OCI-LY3 (cell line): ENCODE results near the gene HCN1.

Experiments
- H2AFZ ChIP-seq: fragments of 200-600, 300-600 bp; shearing (Covaris generic); 2 replicates; pipeline ENCODE4 v1.6.0; 2014; ENCODE audit warnings: antibody characterized with exemption, low read depth, low read length
- H3K27ac ChIP-seq: fragments of 200-600, 300-600 bp; sonication (generic); 2 replicates; pipeline ENCODE4 v1.5.1; 2014; ENCODE audit warnings: mild to moderate bottlenecking, low read length, moderate library complexity, mixed read lengths
- H3K27me3 ChIP-seq: fragments of 200-600, 300-600 bp; sonication (generic); 2 replicates; pipeline ENCODE4 v1.6.1; 2014; ENCODE audit warnings: low read depth, low read length, mixed read lengths
- H3K36me3 ChIP-seq: fragments of 200-600, 300-600 bp; sonication (generic); replicated peaks from 2 replicates; pipeline ENCODE3; 2014; ENCODE audit warnings: low read depth, low read length, mixed read lengths
- H3K4me1 ChIP-seq: fragments of 300-600, 200-600 bp; sonication (generic); 2 replicates; pipeline ENCODE4 v1.6.1; 2014; ENCODE audit warnings: low read length, mixed read lengths
- H3K4me2 ChIP-seq: fragments of 200-600, 300-600 bp; sonication (generic); 2 replicates; pipeline ENCODE4 v1.6.1; 2014; ENCODE audit warnings: low read length, mixed read lengths
- H3K4me3 ChIP-seq: fragments of 300-600, 200-600 bp; sonication (generic); 2 replicates; pipeline ENCODE4 v1.5.1; 2014; ENCODE audit warnings: antibody characterized with exemption, mild to moderate bottlenecking, low read length, moderate library complexity
- H3K79me2 ChIP-seq: fragments of 300-600, 200-600 bp; shearing (Covaris generic); 2 replicates; pipeline ENCODE4 v1.6.1; 2014; ENCODE audit warnings: mild to moderate bottlenecking, low read length, mixed read lengths
- H3K9ac ChIP-seq: fragments of 300-600, 200-600 bp; shearing (Covaris generic); 2 replicates; pipeline ENCODE4 v1.6.0; 2014; ENCODE audit warnings: mild to moderate bottlenecking, low read length, moderate library complexity
- H3K9me3 ChIP-seq: fragments of 200-600, 300-600 bp; shearing (Covaris generic); 2 replicates; pipeline ENCODE4 v1.6.1; 2014; ENCODE audit warnings: low read length, mixed read lengths; ENCODE audit not compliant: insufficient read depth
- H4K20me1 ChIP-seq: fragments of 200-600, 300-600 bp; sonication (generic); 2 replicates; pipeline ENCODE4 v1.6.1; 2016; ENCODE audit warnings: low read length, mixed read lengths; ENCODE audit not compliant: insufficient read depth
- EZH2phosphoT487 ChIP-seq: fragments of 200-600 bp; shearing (Covaris generic); IDR thresholded peaks from 2 replicates; pipeline ENCODE4 v1.6.1; 2018; ENCODE audit warnings: antibody characterized with exemption, mixed run types, low read depth
- TF ChIP-seq, protein P1 (sequence below): fragments of 200-600, 300-600 bp; sonication (generic); IDR thresholded peaks from 2 replicates; pipeline ENCODE4 v1.5.1; 2014; ENCODE audit warnings: antibody characterized with exemption, low read length, low read depth

HCN1 gene

DNA sequence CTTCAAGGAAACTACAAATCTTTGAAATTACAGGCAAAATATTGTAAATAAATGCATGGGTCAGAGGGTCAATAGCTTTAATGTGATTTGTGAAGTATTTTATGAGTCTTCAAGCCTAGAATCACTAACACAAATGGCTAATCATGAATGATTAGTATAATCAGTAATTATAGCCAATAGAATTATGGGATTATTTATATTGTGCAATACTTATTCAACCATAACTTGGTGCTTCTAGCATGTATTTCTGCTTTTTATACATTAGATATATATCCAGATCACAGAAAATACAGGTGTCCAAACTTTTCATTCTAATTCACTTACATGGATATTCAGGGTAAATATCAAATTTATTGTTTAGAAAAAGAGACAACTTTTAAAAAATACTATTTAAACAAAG, 12.1 kb downstream of the HCN1 start:
- Histone ChIP-seq H3K27ac (no peak overlapping the region), H3K27me3 (no peaks in the 10 kb centered on the region), H4K20me1 (no peaks in the 10 kb centered on the region), H3K4me3 (no peak overlapping the region), H3K4me2 (no peak overlapping the region), H3K4me1 (no peaks in the 10 kb centered on the region), H3K36me3 (no peaks in the 10 kb centered on the region), H3K9me3 (no peaks in the 10 kb centered on the region), H2AFZ (no peak overlapping the region), H3K9ac (no peak overlapping the region), H3K79me2 (no peaks in the 10 kb centered on the region)
- TF ChIP-seq, protein P1, sequence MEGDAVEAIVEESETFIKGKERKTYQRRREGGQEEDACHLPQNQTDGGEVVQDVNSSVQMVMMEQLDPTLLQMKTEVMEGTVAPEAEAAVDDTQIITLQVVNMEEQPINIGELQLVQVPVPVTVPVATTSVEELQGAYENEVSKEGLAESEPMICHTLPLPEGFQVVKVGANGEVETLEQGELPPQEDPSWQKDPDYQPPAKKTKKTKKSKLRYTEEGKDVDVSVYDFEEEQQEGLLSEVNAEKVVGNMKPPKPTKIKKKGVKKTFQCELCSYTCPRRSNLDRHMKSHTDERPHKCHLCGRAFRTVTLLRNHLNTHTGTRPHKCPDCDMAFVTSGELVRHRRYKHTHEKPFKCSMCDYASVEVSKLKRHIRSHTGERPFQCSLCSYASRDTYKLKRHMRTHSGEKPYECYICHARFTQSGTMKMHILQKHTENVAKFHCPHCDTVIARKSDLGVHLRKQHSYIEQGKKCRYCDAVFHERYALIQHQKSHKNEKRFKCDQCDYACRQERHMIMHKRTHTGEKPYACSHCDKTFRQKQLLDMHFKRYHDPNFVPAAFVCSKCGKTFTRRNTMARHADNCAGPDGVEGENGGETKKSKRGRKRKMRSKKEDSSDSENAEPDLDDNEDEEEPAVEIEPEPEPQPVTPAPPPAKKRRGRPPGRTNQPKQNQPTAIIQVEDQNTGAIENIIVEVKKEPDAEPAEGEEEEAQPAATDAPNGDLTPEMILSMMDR, result no peak
- TF ChIP-seq EZH2phosphoT487, result no peak

DNA sequence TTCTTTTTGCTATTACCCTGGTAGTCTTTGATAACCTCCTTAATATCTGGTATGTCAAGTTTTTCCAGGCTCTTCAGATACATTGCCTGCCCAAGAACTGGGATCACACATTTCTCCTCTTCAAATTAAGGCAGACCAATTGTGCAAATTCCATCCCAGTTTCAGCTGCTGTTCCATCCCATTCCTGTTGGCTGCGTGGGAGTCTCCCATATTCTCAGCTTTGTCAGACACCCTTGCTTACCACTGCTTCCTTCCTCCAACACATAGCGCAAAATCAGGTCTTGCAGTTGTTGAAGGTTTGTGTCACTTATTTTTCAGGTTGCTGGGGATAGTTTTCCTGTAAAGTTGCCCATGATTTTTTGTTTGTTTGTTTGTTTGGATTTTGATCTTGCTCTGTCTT, 15.2 kb downstream of the HCN1 start:
- Histone ChIP-seq H3K36me3 (no peaks in the 10 kb centered on the region), H3K4me3 (no peak overlapping the region), H3K9ac (no peak overlapping the region), H3K79me2 (no peaks in the 10 kb centered on the region), H3K4me1 (peaks cover 5% of the 10 kb centered on the region; the same call in 1 of the 2 replicates), H4K20me1 (no peaks in the 10 kb centered on the region), H2AFZ (no peak overlapping the region), H3K27ac (no peak overlapping the region), H3K9me3 (no peaks in the 10 kb centered on the region), H3K27me3 (no peaks in the 10 kb centered on the region), H3K4me2 (no peak overlapping the region)
- TF ChIP-seq, protein P1, result no peak

DNA sequence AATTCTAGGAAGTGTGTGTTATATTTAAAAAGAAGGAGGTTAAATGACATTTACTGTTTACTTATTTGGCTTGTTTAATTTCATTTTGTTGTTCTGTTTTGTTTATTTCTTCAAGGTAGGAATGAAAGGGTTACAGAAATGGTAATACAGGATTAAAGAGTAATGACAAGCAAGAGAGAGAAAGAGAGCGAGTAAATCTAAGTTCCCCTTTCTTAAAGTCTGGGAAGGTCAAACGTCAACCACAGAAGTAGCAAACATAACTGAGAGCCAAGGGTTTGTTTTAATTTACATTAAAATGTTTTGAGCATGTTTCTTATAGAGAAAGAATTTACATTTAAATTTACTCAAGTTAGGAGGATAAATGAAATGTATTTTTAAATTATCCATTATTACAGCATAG, 18.7 kb downstream of the HCN1 start:
- H3K27ac ChIP-seq, result no peak overlapping the region
- peaks cover 5% of the 10 kb centered on the region; the same call in 1 of the 2 replicates for H3K4me1 ChIP-seq
- H3K36me3 ChIP-seq, result no peaks in the 10 kb centered on the region
- no peaks in the 10 kb centered on the region for H3K9me3 ChIP-seq
- H3K9ac ChIP-seq, result no peak overlapping the region
- no peaks in the 10 kb centered on the region for H3K79me2 ChIP-seq
- TF ChIP-seq, protein P1, result no peak
- no peak for TF ChIP-seq EZH2phosphoT487
- H2AFZ ChIP-seq, result no peak overlapping the region
- H3K4me2 ChIP-seq, result no peak overlapping the region
- H3K4me3 ChIP-seq, result no peak overlapping the region
- no peaks in the 10 kb centered on the region for H4K20me1 ChIP-seq
- no peaks in the 10 kb centered on the region for H3K27me3 ChIP-seq

DNA sequence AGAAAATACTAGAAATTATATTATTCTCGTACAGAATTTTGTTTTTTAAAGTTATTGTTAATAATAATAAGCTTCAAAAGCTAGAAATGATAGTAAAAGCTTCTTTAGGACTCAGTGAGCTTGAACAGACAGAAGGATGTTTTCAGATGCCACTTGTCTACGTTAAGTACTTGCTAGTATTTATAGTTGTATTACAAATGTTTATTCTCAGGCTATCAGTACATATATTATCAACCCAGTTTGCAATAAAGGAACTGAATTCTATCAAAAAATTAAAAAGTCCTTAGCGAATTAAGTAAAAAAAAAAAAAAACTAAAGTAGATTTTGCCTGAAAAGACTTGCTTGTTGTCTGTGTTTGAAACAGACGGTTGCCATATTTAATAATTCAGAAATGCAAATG, 23.9 kb downstream of the HCN1 start:
- Histone ChIP-seq H3K79me2 (no peaks in the 10 kb centered on the region), H4K20me1 (no peaks in the 10 kb centered on the region), H3K4me1 (peaks cover 1% of the 10 kb centered on the region; the same call in 1 of the 2 replicates), H3K4me2 (no peak overlapping the region), H3K9ac (no peak overlapping the region), H3K9me3 (no peaks in the 10 kb centered on the region), H3K27ac (no peak overlapping the region), H2AFZ (no peak overlapping the region), H3K27me3 (no peaks in the 10 kb centered on the region), H3K36me3 (no peaks in the 10 kb centered on the region), H3K4me3 (no peak overlapping the region)
- no peak for TF ChIP-seq EZH2phosphoT487
- TF ChIP-seq, protein P1, result no peak
